HG02884 (cell line): ENCODE data around the gene NAXD.
"Not testable (repeated sequence)": the region's sequence is repeated elsewhere in the genome, so short reads cannot be mapped to it uniquely, and the experiment has no call there.

ENCODE experiments used
- ATAC-seq: cut with Tn5 transposase; IDR thresholded peaks from one replicate; pipeline ENCODE4 v1.9.1; 2021; ENCODE audit warnings: mild to moderate bottlenecking, moderate library complexity; ENCODE audit not compliant: unreplicated experiment

The NAXD gene

GRCh38 chr13:110593430-110594130, 21.8 kb upstream of the NAXD start:
- peak; percentile 94 for ATAC-seq

- ATAC-seq = no peak
Measured at GRCh38 chr13:110597041-110597689, 18.2 kb upstream of the NAXD start.

GRCh38 chr13:110600261-110600819, 15.0 kb upstream of the NAXD start:
- ATAC-seq = no peak

DNA sequence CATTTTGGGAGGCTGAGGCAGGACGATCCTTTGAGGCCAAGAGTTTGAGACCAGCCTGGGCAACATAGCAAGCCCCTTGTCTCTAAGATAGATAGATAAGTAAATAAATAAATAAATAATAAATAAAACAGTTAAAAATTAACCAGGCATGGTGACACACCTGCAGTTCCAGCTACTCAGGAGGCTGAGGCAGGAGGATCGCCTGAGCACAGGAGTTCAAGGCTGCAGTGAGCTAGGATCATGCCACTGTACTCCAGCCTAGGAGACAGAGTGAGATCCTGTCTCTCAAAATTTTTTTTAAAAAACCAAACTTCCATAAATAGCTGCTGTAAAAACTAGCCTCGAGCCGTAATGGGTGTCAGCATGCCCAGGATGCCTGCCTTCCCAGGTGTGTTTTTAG, 14.4 kb upstream of the NAXD start:
- ATAC-seq = no peak

GRCh38 chr13:110605132-110605531, 10.2 kb upstream of the NAXD start:
- no peak for ATAC-seq

GRCh38 chr13:110606281-110606680, 9.1 kb upstream of the NAXD start:
- not testable (repeated sequence) for ATAC-seq

GRCh38 chr13:110607675-110608224, 7.6 kb upstream of the NAXD start:
- ATAC-seq = no peak

DNA sequence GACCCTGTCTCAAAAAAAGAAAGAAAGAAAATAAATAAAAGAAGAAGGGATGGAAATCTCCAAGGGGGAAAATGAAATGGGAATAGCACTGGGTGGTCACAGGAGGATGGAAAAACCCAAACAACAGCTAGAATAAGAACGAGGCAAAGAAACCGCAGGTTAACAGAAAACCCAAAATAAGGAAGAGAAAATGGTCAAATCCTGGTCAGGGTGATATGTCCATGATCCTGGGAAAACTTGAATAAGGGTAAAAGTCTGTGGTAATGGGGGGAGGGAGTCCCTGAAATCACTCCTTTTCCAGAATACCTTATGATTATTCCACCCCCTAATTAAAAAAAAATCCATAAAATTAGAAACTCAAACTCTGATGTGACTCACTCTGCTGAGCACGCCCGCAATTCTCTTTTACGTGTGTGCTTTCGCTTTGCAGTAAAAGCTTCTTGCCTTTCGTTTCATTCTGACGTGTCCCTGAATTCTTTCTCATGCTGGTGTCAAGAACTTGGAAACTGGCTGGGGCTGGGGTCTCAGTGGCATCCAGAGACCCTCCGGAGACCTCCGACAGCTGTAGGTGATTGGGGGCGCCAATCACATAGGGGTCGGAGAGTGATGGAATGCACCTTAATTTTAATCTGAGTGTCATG, 4.3 kb upstream of the NAXD start:
- ATAC-seq = no peak

- no peak for ATAC-seq
Measured at GRCh38 chr13:110615005-110615321, 382 bp upstream of the NAXD start.

DNA sequence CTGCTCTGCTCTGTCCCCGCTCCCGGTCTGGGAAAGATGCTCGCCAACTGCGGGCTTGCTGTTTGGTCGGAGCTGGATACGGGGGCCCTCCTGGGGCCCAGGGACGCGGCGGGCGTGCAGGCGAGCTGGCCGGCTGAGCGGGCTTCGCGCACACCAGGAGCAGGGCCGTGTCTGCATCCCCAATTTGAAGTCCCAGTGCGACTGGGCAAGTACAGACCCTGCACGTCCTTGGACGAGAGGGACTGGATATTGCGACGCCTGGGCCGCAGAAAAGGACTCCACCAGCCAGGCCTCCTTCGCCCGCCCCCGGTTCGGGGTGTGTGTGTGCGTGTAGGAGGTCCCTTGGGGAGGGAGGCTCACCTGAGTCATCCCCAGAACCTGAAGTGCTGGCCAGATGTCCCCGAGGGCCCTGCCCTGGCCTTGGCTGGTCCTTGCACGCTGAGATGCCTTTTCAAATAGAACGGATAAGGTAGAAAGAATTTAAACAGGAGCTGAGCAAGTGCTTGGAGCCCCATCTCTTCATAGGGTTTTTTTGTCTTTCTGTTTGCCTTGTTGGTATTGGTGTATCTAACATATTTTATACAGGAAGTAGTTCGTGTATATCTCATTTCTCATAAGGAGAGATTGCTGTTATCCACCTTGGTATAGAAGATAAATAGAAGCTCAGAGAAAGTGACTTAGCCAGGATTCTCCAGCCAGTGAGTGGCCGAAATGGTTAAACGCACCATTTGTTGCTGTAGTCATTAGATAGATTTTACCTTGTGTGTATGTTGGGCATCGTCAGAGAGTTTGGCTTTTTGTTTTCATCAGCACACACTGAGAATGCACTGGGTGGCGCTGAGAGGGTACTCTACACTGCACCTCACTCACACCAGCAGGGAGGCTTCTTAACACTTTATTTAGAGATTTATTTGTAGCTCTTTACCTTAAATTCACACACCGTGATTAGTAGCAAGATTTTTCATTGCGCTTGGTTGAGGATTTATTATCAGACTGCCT, 1.1 kb downstream of the NAXD start:
- peak; percentile 48 for ATAC-seq

GRCh38 chr13:110617321-110618072, 2.2 kb downstream of the NAXD start:
- ATAC-seq = no peak

DNA sequence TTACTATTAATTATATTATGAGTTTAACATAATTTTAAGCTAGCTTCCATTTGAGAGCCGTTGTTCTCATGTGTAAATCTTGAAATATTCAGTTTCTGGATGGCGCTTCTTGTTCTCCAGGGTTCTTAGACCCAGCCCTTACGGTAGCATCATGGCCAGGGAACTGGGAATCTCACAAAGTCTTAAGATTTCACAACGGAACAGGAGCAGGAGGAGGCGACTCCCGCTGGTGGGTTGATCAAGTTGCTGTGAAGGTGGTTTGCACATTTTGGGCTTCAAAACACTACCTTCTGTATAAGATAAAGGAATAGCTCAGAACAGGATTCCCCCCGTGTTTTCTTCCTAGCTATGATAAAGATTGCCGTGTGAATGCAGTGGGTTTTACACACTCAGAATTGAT, 2.8 kb downstream of the NAXD start:
- ATAC-seq = no peak

GRCh38 chr13:110618780-110619179, 3.4 kb downstream of the NAXD start:
- no peak for ATAC-seq

DNA sequence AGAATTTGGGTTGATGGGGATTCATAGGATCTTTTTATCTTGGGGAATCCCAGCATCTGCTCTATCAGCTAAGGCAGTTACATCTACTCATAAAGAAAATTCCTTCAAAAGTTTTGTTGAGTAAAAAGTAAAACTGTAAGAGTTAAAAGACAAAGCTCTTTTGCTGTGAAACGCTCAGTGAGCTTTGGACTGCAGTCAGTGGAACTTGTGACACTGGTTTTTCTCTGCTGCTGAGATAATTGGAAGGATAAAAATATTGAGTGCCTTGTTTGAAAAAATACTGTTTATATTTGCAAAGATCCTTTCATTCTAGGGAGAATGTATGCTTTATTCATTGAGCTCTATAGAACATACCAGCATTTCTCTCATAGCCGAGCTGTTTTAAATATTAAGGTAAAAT, 5.3 kb downstream of the NAXD start:
- ATAC-seq = no peak

DNA sequence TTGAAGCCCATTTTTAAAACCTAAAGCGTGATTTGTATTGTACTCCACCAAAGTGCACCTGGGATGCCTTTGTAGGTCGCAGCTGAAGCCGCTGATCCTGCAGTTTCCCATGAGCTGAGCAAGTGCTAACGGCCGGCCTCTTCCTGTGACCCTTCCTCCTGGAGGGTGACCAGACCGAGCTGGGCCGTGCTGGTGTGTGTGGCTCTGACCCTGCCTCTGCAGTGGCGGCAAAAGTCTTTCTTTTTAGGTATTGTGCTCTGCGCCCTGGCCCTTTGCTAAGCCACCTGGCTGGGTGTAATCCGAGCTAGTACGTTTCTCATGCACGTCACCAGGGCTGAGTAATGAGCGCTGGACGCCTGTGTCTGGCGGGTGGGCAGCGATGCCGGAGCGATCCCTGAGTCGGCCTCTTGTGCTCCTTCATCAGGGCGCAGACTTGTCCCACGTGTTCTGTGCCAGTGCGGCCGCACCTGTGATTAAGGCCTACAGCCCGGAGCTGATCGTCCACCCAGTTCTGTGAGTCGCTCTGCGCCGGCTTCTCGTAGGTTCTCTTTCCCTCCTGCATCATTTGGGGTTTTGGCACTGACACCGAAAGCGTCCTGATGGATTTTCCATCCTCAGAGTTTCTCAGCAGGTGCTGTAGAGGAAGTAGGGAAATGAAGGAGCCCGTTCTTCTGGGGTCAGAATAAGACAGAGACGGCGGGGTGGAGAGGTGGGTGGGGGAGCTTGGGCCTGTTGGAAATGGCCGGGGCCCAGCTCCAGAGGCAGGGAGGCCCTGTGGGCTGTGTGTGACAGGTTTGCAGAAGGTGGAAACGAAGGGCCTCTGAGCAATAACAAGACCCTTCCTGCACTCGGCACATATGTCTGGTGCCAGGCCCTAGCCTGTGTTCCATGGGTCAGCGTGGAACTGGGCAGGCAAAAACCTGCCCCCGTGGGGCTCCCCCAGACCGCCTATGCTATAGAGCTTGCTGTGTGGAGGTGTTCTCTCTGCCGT, 9.7 kb downstream of the NAXD start:
- ATAC-seq = no peak

DNA sequence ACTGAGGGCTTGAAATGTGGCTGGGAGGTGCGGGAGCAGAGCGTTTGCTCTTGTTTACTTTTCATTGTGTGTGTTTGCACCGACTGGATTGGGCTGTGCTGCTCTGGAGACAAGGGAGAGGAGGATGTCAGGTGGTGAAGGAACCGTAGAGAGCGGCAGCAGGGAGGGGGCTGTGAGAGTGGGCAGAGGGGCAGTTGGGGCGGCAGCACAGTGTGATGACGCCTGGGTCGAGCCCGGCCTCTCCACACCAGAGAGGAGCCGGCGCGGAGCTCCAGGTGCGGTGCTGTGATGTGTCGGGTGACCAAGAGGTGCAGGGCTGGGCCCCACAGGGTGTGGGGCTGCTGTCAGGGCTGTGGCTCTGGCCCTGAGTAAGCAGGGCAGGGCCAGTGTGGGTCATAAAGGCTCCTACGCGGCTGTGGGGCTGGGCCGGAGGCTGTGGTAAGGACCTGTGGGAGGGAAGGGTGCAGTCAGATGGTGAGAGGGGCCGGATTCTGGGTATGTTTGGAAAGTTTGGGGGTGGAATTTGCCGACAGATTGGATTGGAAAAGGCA, 10.5 kb downstream of the NAXD start:
- ATAC-seq = no peak

DNA sequence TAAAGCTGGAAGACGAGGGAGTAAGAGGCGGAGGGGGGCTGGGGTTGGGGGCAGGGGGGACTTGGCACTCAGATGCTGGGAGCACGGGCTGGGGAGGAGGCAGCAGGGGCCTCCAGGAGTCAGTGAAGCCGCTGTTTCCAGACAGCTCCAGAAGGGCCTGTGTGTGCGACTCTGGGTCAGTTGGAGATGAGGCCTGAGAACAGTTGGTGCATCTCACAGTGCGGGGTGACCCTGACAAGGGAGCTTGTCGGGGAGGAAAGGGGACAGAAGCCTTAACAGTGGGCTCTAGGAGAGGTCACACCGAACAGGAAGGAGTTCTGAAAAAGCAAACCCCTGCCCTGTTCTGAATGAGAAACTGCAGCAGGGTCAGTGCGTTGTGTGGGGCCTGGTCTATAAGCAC, 11.2 kb downstream of the NAXD start:
- no peak for ATAC-seq

DNA sequence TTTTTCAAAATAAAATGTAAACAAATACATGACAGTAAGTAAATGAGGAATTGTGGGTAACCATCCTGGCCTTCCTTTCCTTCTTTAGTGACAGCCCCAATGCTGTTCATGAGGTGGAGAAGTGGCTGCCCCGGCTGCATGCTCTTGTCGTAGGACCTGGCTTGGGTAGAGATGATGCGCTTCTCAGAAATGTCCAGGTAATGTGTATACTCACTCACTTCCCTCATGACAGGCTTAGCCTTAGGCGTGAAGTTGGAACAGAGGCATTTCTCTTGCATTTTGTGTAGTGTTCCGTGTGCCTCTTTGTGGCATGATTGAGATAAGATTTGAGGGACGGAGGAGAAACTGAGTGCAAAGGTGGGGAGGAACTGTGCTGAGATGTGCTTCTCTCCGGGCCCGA, 12.0 kb downstream of the NAXD start:
- no peak for ATAC-seq
